A549 (cell line): Measurements from ENCODE around the gene WDR82. TPM values are rescaled to one million over a fixed set of nuclear protein-coding genes. Genes with fewer than 3 reads are reported as not detected.

Source experiments
- ATAC-seq, 2 experiments: fragments of 200-7000 bp in 1 of 2; fragments of >200 bp in 1 of 2; cut with Nextera tagmentation in 1 of 2; cut with Tn5 transposase in 1 of 2; 3 replicates each; pipeline versions ENCODE4 v1.8.0 to v1.9.1; 2018 to 2020; ENCODE audit warnings: mild to moderate bottlenecking in 1 of 2, moderate library complexity in 1 of 2
- CTCF ChIA-PET: fragments of 300-600 bp; sonication (Branson Sonifier 250); formaldehyde crosslinking; extraction: SDS; loops from one replicate; lab custom pipeline; 2021; ENCODE audit warnings: antibody characterized with exemption, inconsistent platforms; lab: Yijun Ruan, JAX
- POLR2A ChIA-PET: fragments of 350-600 bp; formaldehyde crosslinking; extraction: SDS; loops from one replicate; lab custom pipeline; 2021; ENCODE audit warnings: antibody characterized with exemption, inconsistent platforms; lab: Yijun Ruan, JAX
- DNase-seq, 2 experiments: peaks; one replicate each; pipeline versions ENCODE4 v3.0.0 to v3.0.0-alpha.2; 2011 to 2016; ENCODE audit warnings: low read depth in 1 of 2, low spot score in 1 of 2
- FAIRE-seq: peaks from 2 replicates; lab custom pipeline; 2011; peaks lifted over from hg19 to GRCh38; lab: Jason Lieb, UNC
- H3K27ac ChIP-seq, 2 experiments: fragments of >200 bp; sonication (Bioruptor Twin); formaldehyde crosslinking; 3 replicates each; pipeline ENCODE4 v1.5.1; 2016 to 2017
- H3K4me1 ChIP-seq: fragments of >200 bp; sonication (Bioruptor Twin); formaldehyde crosslinking; 3 replicates; pipeline ENCODE4 v1.6.1; 2016
- H3K4me2 ChIP-seq: fragments of >200 bp; sonication (Bioruptor Twin); formaldehyde crosslinking; 3 replicates; pipeline ENCODE4 v1.6.1; 2016
- H3K4me3 ChIP-seq: fragments of >200 bp; sonication (Bioruptor Twin); formaldehyde crosslinking; 3 replicates; pipeline ENCODE4 v1.5.1; 2016
- H3K9me3 ChIP-seq: fragments of >200 bp; sonication (Bioruptor Twin); formaldehyde crosslinking; 3 replicates; pipeline ENCODE4 v1.6.1; 2016
- ATOH8 ChIP-seq: fragments of 250-450 bp; sonication (Bioruptor Pico); IDR thresholded peaks from 2 replicates; pipeline ENCODE4 v1.5.0; 2020; ENCODE audit warnings: low read depth, mild to moderate bottlenecking, moderate library complexity
- BCL3 ChIP-seq: fragments of >200 bp; sonication (Bioruptor Twin); formaldehyde crosslinking; IDR thresholded peaks from 3 replicates; pipeline ENCODE4 v1.6.1; 2016
- CHD2 ChIP-seq: fragments of 150-350 bp; IDR thresholded peaks from 2 replicates; pipeline ENCODE4 v1.6.1; 2014; ENCODE audit warnings: low read length; ENCODE audit not compliant: partially characterized antibody
- CHD4 ChIP-seq: fragments of 200-600 bp; sonication (generic); IDR thresholded peaks from 2 replicates; pipeline ENCODE4 v1.6.1; 2016; ENCODE audit warnings: antibody characterized with exemption, mild to moderate bottlenecking, borderline replicate concordance
- CTCF ChIP-seq: fragments of >200 bp; sonication (Bioruptor Twin); formaldehyde crosslinking; IDR thresholded peaks from 3 replicates; pipeline ENCODE4 v1.5.1; 2016
- E2F6 ChIP-seq: IDR thresholded peaks from 2 replicates; pipeline ENCODE4 v1.6.1; 2012; ENCODE audit warnings: low read depth, borderline replicate concordance
- EHMT2 ChIP-seq: fragments of 200-600 bp; sonication (generic); IDR thresholded peaks from 2 replicates; pipeline ENCODE4 v1.6.1; 2016; ENCODE audit warnings: antibody characterized with exemption, low read depth, mild to moderate bottlenecking, moderate library complexity
- EP300 ChIP-seq, 2 experiments: fragments of >200 bp; sonication (Bioruptor Twin); formaldehyde crosslinking; IDR thresholded peaks; 2 replicates in 1 of 2; 3 replicates in 1 of 2; pipeline ENCODE4 v1.6.1; 2016 to 2017
- ESRRA ChIP-seq: fragments of 150-350 bp; IDR thresholded peaks from 2 replicates; pipeline ENCODE4 v1.6.1; 2014; ENCODE audit warnings: mild to moderate bottlenecking, low read length, borderline replicate concordance
- HDAC2 ChIP-seq: fragments of 200-600 bp; sonication (generic); IDR thresholded peaks from 2 replicates; pipeline ENCODE4 v1.6.1; 2016
- HMGXB4 ChIP-seq: fragments of 250-450 bp; sonication (Bioruptor Pico); IDR thresholded peaks from 2 replicates; pipeline ENCODE4 v1.5.0; 2021; ENCODE audit warnings: mild to moderate bottlenecking, moderate library complexity, borderline replicate concordance
- JUN ChIP-seq, 2 experiments: fragments of >200 bp; sonication (Bioruptor Twin); formaldehyde crosslinking; IDR thresholded peaks; 2 replicates in 1 of 2; 3 replicates in 1 of 2; pipeline ENCODE4 v1.6.1; 2016 to 2017
- JUNB ChIP-seq: fragments of >200 bp; sonication (Bioruptor Twin); formaldehyde crosslinking; IDR thresholded peaks from 2 replicates; pipeline ENCODE4 v1.6.1; 2016
- KDM5A ChIP-seq: fragments of 200-600 bp; sonication (generic); IDR thresholded peaks from 2 replicates; pipeline ENCODE4 v1.6.1; 2016; ENCODE audit warnings: antibody characterized with exemption, mild to moderate bottlenecking
- MAFK ChIP-seq: fragments of 450-650 bp; IDR thresholded peaks from 2 replicates; pipeline ENCODE4 v1.6.1; 2014; ENCODE audit not compliant: partially characterized antibody
- MAX ChIP-seq: IDR thresholded peaks from 2 replicates; pipeline ENCODE4 v1.6.1; 2012
- MYC ChIP-seq: IDR thresholded peaks from 2 replicates; pipeline ENCODE4 v1.6.1; 2012; ENCODE audit warnings: mild to moderate bottlenecking, inconsistent platforms, low read length, improper control_type of control experiment, borderline replicate concordance
- NFE2L2 ChIP-seq: fragments of 150-350 bp; conservative IDR thresholded peaks from 2 replicates; pipeline ENCODE4 v1.6.1; 2014; ENCODE audit warnings: low read length
- NPAS2 ChIP-seq: fragments of 250-450 bp; sonication (Bioruptor Pico); IDR thresholded peaks from 2 replicates; pipeline ENCODE4 v1.8.0; 2022; ENCODE audit warnings: mild to moderate bottlenecking, moderate library complexity, borderline replicate concordance
- NR3C1 ChIP-seq: fragments of >200 bp; sonication (Bioruptor Twin); formaldehyde crosslinking; IDR thresholded peaks from 3 replicates; pipeline ENCODE4 v1.6.1; 2017
- PHF8 ChIP-seq: fragments of 200-600 bp; sonication (generic); IDR thresholded peaks from 2 replicates; pipeline ENCODE4 v1.6.1; 2016; ENCODE audit warnings: low read depth, mild to moderate bottlenecking, antibody characterized with exemption, moderate library complexity, borderline replicate concordance
- RARB ChIP-seq: fragments of 250-450 bp; sonication (Bioruptor Pico); IDR thresholded peaks from 2 replicates; pipeline ENCODE4 v1.8.0; 2021; ENCODE audit warnings: mild to moderate bottlenecking, moderate library complexity
- RFX5 ChIP-seq: fragments of 450-650 bp; IDR thresholded peaks from 2 replicates; pipeline ENCODE4 v1.7.1; 2014; ENCODE audit warnings: antibody characterized with exemption, mild to moderate bottlenecking, moderate library complexity
- RNF2 ChIP-seq: fragments of 200-600 bp; sonication (generic); IDR thresholded peaks from 2 replicates; pipeline ENCODE4 v1.6.1; 2016; ENCODE audit warnings: low read depth, mild to moderate bottlenecking, antibody characterized with exemption, moderate library complexity, borderline replicate concordance
- SMC3 ChIP-seq: fragments of >200 bp; sonication (Bioruptor Twin); formaldehyde crosslinking; IDR thresholded peaks from 3 replicates; pipeline ENCODE4 v1.6.1; 2018; ENCODE audit warnings: inconsistent platforms
- ZC3H11A ChIP-seq: fragments of 450-650 bp; IDR thresholded peaks from 2 replicates; pipeline ENCODE4 v1.6.1; 2014; ENCODE audit warnings: antibody characterized with exemption, mild to moderate bottlenecking
- ZSCAN20 ChIP-seq: fragments of 250-450 bp; sonication (Bioruptor Pico); IDR thresholded peaks from 2 replicates; pipeline ENCODE4 v1.8.0; 2022; ENCODE audit warnings: mild to moderate bottlenecking, moderate library complexity
- WGBS: methylation state at CpG from one replicate; pipeline ENCODE4 v1.1.6; 2017; ENCODE audit errors: missing lambda C conversion rate; 5-methylcytosine and 5-hydroxymethylcytosine counted together
- polyA plus RNA-seq, 4 experiments: library from polyadenylated mRNA; depleted of rRNA in 3 of 4; stranded (reverse); fragments of >200 nt; fragmentation: RNase III in 1 of 4; extraction: RNeasy Plus Mini Kit Qiagen cat#74134 plus additional on column Dnase treatment in 1 of 4; gene quantifications; 2 replicates in 3 of 4; 3 replicates in 1 of 4; pipeline ENCODE4 v1.2.3, GENCODE V29; 2011 to 2017

WDR82 gene
- polyA plus RNA-seq, 2 of the 4 experiments (the other 2 are of a cell fraction) = 50.6 to 52.7 TPM

- Histone ChIP-seq H3K27ac (no peak overlapping the region), H3K9me3 (no peaks in the 10 kb centered on the region), H3K4me1 (no peaks in the 10 kb centered on the region), H3K4me2 (no peak overlapping the region), H3K4me3 (no peak overlapping the region)
- POLR2A ChIA-PET = no interaction called here
- FAIRE-seq = no peak
- CTCF ChIA-PET = interaction anchor here (2.4 to 12.2 kb wide), 2 partner anchors 7 to 114 kb away, joined by 8 to 198 read pairs; partner anchors contain the start of gene TWF2
- TF ChIP-seq RARB (no peak), JUN (IDR thresholded peaks at IDR 0.05) (no peak), CTCF (no peak), HMGXB4 (no peak), KDM5A (no peak), ZSCAN20 (CRISPR knock-in tag) (no peak), JUNB (no peak), RFX5 (no peak), NFE2L2 (no peak), RNF2 (no peak), CHD4 (no peak), MAX (no peak), MYC (no peak), E2F6 (no peak), SMC3 (no peak), CHD2 (no peak), NPAS2 (CRISPR knock-in tag) (no peak)
- WGBS = 100% methylated on average over 3 of the region's 5 CpGs
- DNase-seq = no peak
- ATAC-seq = no peak; a peak in 1 of 6 replicates
Measured at GRCh38 chr3:52226229-52226817, 52.1 kb downstream of the WDR82 start.

GRCh38 chr3:52225452-52226228 lies 52.8 kb downstream of the WDR82 start, which contains the start of gene TLR9:
Gene TLR9 (minus strand): TSS chr3:52225645. CDS start chr3:52225529, 116 bp downstream.
- Histone ChIP-seq H3K4me3 (no peak within 1 kb of the TSS), H3K4me1 (no peaks in the 10 kb centered on the region), H3K27ac (no peak within 1 kb of the TSS), H3K9me3 (no peaks in the 10 kb centered on the region), H3K4me2 (no peak within 1 kb of the TSS)
- 79% methylated on average over 8 of the region's 9 CpGs for WGBS
- no peak for ATAC-seq
- TF ChIP-seq ZC3H11A (no peak), MAFK (no peak), HDAC2 (no peak), RARB (no peak), EHMT2 (no peak), E2F6 (no peak), EP300 (IDR thresholded peaks at IDR 0.05) (no peak), SMC3 (no peak), BCL3 (no peak), ESRRA (no peak), CHD2 (no peak), CHD4 (no peak), PHF8 (no peak), ATOH8 (CRISPR knock-in tag) (no peak), MAX (no peak), NR3C1 (no peak), NFE2L2 (no peak)
- no peak for FAIRE-seq
- ChIA-PET POLR2A (no interaction called here), CTCF (interaction anchor here (1.2 to 12.2 kb wide), 5 partner anchors 8 to 114 kb away, joined by 4 to 198 read pairs (median 8); partner anchors contain the start of gene TWF2)
- DNase-seq = no peak
